CD8-positive, alpha-beta memory T cell (primary cell): ENCODE measurements around the gene EHMT2. TPM values are rescaled to one million over a fixed set of nuclear protein-coding genes. Genes with fewer than 3 reads are reported as not detected.
A peak's percentile ranks its signal among the peaks of the same experiment; 100 is the strongest.

Source experiments
- CTCF ChIA-PET: fragments of 350-600 bp; sonication (Branson Sonifier 250); formaldehyde crosslinking; loops from one replicate; lab custom pipeline; 2021; ENCODE audit warnings: antibody characterized with exemption; lab: Charles Lee
- POLR2A ChIA-PET: fragments of 350-600 bp; sonication (Branson Sonifier 250); formaldehyde crosslinking; loops from one replicate; lab custom pipeline; 2021; ENCODE audit warnings: antibody characterized with exemption; lab: Charles Lee
- DNase-seq, 5 donors: peaks; one replicate each; pipeline versions ENCODE4 v3.0.0 to v3.0.0-alpha.2; 2020 to 2022; ENCODE audit warnings: mixed read lengths in 1 of 5
- H3K27ac ChIP-seq: one replicate; pipeline ENCODE4 v1.7.0; 2013; ENCODE audit warnings: low read depth, mild to moderate bottlenecking, low read length, moderate library complexity
- H3K27me3 ChIP-seq: 2 replicates; pipeline ENCODE4 v1.7.0; 2013; ENCODE audit warnings: low read length, mild to moderate bottlenecking; ENCODE audit not compliant: insufficient read depth, poor library complexity, severe bottlenecking
- H3K36me3 ChIP-seq: 2 replicates; pipeline ENCODE4 v1.7.0; 2013; ENCODE audit warnings: mild to moderate bottlenecking, low read length, moderate library complexity; ENCODE audit not compliant: insufficient read depth
- H3K4me1 ChIP-seq: 2 replicates; pipeline ENCODE4 v1.7.0; 2013; ENCODE audit warnings: mild to moderate bottlenecking, low read length, moderate library complexity; ENCODE audit not compliant: insufficient read depth
- H3K4me3 ChIP-seq: 2 replicates; pipeline ENCODE4 v1.7.0; 2013; ENCODE audit warnings: mild to moderate bottlenecking, low read length
- H3K9me3 ChIP-seq: 2 replicates; pipeline ENCODE4 v1.7.0; 2013; ENCODE audit warnings: mild to moderate bottlenecking, low read length
- H3K27ac Mint-ChIP-seq, 8 donors: one replicate each; pipeline ENCODE4 v1.8.0; 2020 to 2021; ENCODE audit warnings: mixed read lengths in 8 of 8, mild to moderate bottlenecking in 6 of 8, inconsistent platforms in 3 of 8, moderate library complexity in 3 of 8
- H3K27me3 Mint-ChIP-seq, 2 donors: one replicate each; pipeline ENCODE4 v1.8.0; 2020 to 2021; ENCODE audit warnings: mixed read lengths in 2 of 2, mild to moderate bottlenecking in 1 of 2, moderate library complexity in 1 of 2
- H3K36me3 Mint-ChIP-seq, 3 donors: one replicate each; pipeline ENCODE4 v1.8.0; 2020 to 2021; ENCODE audit warnings: mixed read lengths in 3 of 3, inconsistent platforms in 1 of 3, mild to moderate bottlenecking in 1 of 3
- H3K4me1 Mint-ChIP-seq, 3 donors: one replicate each; pipeline ENCODE4 v1.8.0; 2020 to 2021; ENCODE audit warnings: mixed read lengths in 3 of 3, inconsistent platforms in 1 of 3, mild to moderate bottlenecking in 1 of 3
- H3K4me3 Mint-ChIP-seq, 7 donors: one replicate each; pipeline ENCODE4 v1.8.0; 2020 to 2021; ENCODE audit warnings: mixed read lengths in 7 of 7, mild to moderate bottlenecking in 6 of 7, moderate library complexity in 4 of 7, inconsistent platforms in 2 of 7
- H3K9me3 Mint-ChIP-seq, 5 donors: one replicate each; pipeline ENCODE4 v1.8.0; 2020 to 2022; ENCODE audit warnings: mixed read lengths in 5 of 5, mild to moderate bottlenecking in 3 of 5, moderate library complexity in 2 of 5, inconsistent platforms in 1 of 5
- polyA plus RNA-seq: library from polyadenylated mRNA; unstranded; fragments of 300-500 nt; fragmentation: Illumina TruSeq; gene quantifications from one replicate; pipeline ENCODE4 v1.2.3, GENCODE V29; 2021
- total RNA-seq, 2 experiments: library from RNA; stranded (reverse); gene quantifications; one replicate each; pipeline ENCODE4 v1.2.3, GENCODE V29; 2021

Gene EHMT2
- total and polyA plus RNA-seq, 3 experiments from 2014 or later, result 51.6 to 72.4 (median 71.6) TPM

DNA sequence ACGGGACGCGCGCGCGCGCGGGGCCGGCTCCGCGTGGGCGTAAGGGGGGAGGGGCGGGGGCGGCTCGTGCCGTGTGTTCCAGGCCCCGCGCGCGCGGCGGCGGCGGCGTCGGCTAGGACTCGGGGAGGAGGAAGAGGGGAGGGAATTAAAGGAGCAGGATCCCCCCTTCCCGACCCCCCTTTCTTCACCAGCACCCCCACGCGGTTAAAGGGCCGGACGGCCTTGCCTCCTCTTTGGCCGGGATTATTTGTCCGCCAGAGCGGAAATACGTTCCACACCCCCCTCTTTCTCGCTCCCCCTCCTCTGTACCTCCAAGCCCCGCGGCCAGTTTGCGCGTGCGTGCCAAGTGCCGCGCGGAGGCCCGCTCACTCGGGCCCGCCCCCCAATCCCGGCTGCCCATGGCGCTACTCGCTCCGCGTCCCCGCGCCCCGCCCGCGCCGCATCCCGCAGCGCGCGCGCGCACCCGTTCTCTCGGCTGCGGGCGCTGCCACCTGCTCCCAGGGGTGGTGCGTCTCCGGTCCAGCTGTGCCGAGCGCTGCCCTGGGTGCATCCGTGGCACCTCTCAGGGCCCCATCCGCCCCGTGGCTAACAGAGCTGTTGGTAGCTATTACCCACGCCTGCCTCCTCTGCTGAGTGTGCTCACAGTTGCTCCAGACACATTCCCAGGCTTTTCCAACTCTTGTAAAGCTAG lies 4.6 kb upstream of the EHMT2 start, which contains the start of gene ZBTB12:
Gene ZBTB12, minus strand, starts transcription at position 134 of the 691 bp plus-strand sequence. CDS start 781 bp downstream, outside the sequence.
- ChIA-PET POLR2A (interaction anchor here (0.6 to 1.3 kb wide), 5 partner anchors 40 to 325 kb away, joined by 3 to 6 read pairs (median 4); partner anchors contain the start of genes LSM2, NELFE, NEU1 and SKIC2), CTCF (interaction anchor here (1.0 to 1.4 kb wide), 2 partner anchors 18 to 50 kb away, joined by 3 to 4 read pairs; no protein-coding TSS in a partner anchor)
- peak within 1 kb of the TSS; percentile 74 to 92 (median 89) for H3K4me3 Mint-ChIP-seq
- H3K36me3 Mint-ChIP-seq, result peaks cover 0 to 10% (median 0%) of the 10 kb centered on the region in 3 donors
- H3K27me3 ChIP-seq, result no peaks in the 10 kb centered on the region
- peaks cover 32% of the 10 kb centered on the region for H3K4me1 ChIP-seq
- no peaks in the 10 kb centered on the region for H3K36me3 ChIP-seq
- H3K27ac Mint-ChIP-seq, result peak within 1 kb of the TSS; percentile 78 to 96 (median 90)
- H3K27me3 Mint-ChIP-seq, result peaks cover 0 to 4% of the 10 kb centered on the region in 2 donors
- H3K9me3 ChIP-seq, result no peaks in the 10 kb centered on the region
- no peaks in the 10 kb centered on the region for H3K9me3 Mint-ChIP-seq
- peak; percentile 78 to 91 (median 84) for DNase-seq
- H3K4me1 Mint-ChIP-seq, result peaks cover 24 to 39% (median 32%) of the 10 kb centered on the region in 3 donors
- peak within 1 kb of the TSS; percentile 82 for H3K4me3 ChIP-seq
- peak within 1 kb of the TSS; percentile 57 for H3K27ac ChIP-seq

DNA sequence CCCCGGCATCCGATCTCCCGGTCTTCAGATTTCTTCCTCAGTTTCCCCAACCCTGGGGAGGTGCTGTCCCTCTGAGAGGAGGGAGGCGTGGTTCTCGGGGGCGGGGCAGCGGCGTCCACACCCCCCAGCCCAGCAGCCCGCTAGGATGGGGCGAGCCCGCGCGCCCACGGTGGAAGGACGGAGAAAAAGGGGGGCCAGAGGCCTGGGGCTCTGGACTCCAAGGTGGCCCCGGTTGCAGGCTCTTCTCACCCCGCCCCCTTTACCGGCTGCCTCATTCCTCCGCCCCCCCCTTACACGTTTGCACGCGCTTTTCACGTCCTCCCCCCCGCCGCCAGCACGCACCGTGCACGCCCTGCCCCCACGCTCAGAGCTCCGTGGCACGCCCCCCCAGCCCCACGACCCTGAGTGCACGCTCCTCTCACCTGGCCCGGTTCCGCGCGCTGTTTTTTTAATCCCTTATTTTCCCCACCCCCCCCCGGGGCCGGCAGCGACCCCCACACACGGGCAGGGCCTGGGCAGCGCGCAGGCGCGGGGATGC lies 4.0 kb upstream of the EHMT2 start:
- H3K4me1 Mint-ChIP-seq, result peaks cover 26 to 41% (median 34%) of the 10 kb centered on the region in 3 donors
- peaks cover 36% of the 10 kb centered on the region for H3K4me1 ChIP-seq
- H3K27ac ChIP-seq, result peak overlapping the region; percentile 57
- no peaks in the 10 kb centered on the region for H3K9me3 ChIP-seq
- ChIA-PET CTCF (no interaction called here), POLR2A (interaction anchor here (0.6 to 1.3 kb wide), 2 partner anchors 39 to 72 kb away, joined by 4 to 6 read pairs; partner anchors contain the start of gene NEU1)
- no peaks in the 10 kb centered on the region for H3K36me3 ChIP-seq
- DNase-seq, result peak; percentile 55 to 83 (median 62)
- peaks cover 0 to 12% (median 0%) of the 10 kb centered on the region in 3 donors for H3K36me3 Mint-ChIP-seq
- peaks cover 0 to 3% of the 10 kb centered on the region in 2 donors for H3K27me3 Mint-ChIP-seq
- peak overlapping the region in 4 of 8 donors; percentile 43 to 86 (median 78) for H3K27ac Mint-ChIP-seq
- H3K4me3 ChIP-seq, result peak overlapping the region; percentile 34
- H3K4me3 Mint-ChIP-seq, result peak overlapping the region; percentile 59 to 89 (median 70)
- no peaks in the 10 kb centered on the region for H3K9me3 Mint-ChIP-seq
- H3K27me3 ChIP-seq, result no peaks in the 10 kb centered on the region

GRCh38 chr6:31900917-31901414 lies 3.5 kb upstream of the EHMT2 start:
- H3K4me1 ChIP-seq, result peaks cover 41% of the 10 kb centered on the region
- no peak overlapping the region for H3K27ac ChIP-seq
- peak overlapping the region; percentile 34 for H3K4me3 ChIP-seq
- Mint-ChIP-seq H3K27ac (peak overlapping the region in 2 of 8 donors; percentile 63 to 86), H3K4me3 (peak overlapping the region; percentile 59 to 89 (median 70)), H3K9me3 (no peaks in the 10 kb centered on the region), H3K4me1 (peaks cover 29 to 47% (median 40%) of the 10 kb centered on the region in 3 donors), H3K36me3 (peaks cover 0 to 16% (median 0%) of the 10 kb centered on the region in 3 donors), H3K27me3 (no peaks in the 10 kb centered on the region)
- H3K36me3 ChIP-seq, result no peaks in the 10 kb centered on the region
- no peak for DNase-seq
- H3K27me3 ChIP-seq, result no peaks in the 10 kb centered on the region
- ChIA-PET CTCF (no interaction called here), POLR2A (interaction anchor here (0.5 kb wide), 1 partner anchor 348 kb away, joined by 4 read pairs; no protein-coding TSS in a partner anchor)
- no peaks in the 10 kb centered on the region for H3K9me3 ChIP-seq

DNA sequence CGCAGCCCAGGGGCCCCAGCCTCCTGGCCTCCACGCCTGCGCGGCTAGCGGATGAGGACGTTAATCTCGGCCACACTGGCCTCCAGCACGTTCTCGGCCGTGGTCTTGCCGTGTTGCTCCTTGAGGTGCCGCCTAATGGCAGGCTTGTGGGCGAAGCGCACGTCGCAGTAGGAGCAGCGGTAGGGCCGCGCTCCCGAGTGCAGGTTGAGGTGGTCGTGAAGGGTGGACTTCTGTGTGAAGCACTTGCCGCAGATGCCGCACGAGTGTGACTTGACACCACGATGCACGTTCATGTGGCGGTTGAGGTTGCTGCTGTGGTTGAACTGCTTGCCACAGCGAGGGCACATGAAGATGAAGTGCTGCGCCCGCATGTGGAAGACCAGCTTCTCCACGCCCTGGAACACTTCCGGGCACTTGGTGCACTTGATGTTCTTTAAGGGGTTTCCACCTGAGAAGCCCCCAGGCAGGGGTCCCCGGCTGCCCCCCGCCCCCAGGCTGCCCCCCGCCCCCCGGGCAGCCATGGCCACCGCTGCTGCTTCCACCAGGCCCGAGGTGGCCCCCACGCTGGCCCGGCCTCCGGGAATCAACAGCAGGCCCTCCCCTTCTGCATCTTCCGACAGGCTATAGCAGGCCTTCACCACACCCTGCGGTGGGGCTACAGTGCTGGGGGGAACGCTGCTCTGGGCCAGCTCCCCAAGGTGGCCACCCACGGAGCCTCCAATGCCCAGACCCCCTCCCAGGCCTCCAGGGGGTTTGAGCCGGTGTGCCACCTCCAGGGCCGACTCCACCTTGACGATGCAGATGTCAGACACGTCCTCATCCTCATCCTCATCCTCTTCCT lies 2.6 kb upstream of the EHMT2 start:
- no peaks in the 10 kb centered on the region for H3K9me3 Mint-ChIP-seq
- Histone ChIP-seq H3K27me3 (no peaks in the 10 kb centered on the region), H3K9me3 (no peaks in the 10 kb centered on the region), H3K27ac (no peak overlapping the region), H3K4me3 (no peak overlapping the region), H3K4me1 (peaks cover 41% of the 10 kb centered on the region), H3K36me3 (no peaks in the 10 kb centered on the region)
- DNase-seq, result peak in 2 of 5 donors; percentile 11 to 12
- no peaks in the 10 kb centered on the region for H3K27me3 Mint-ChIP-seq
- H3K27ac Mint-ChIP-seq, result peak overlapping the region in 5 of 8 donors; percentile 8 to 98 (median 92)
- peaks cover 0 to 23% (median 2%) of the 10 kb centered on the region in 3 donors for H3K36me3 Mint-ChIP-seq
- H3K4me3 Mint-ChIP-seq, result peak overlapping the region in 5 of 7 donors; percentile 34 to 98 (median 84)
- ChIA-PET POLR2A (interaction anchor here (0.5 kb wide), 1 partner anchor 347 kb away, joined by 4 read pairs; no protein-coding TSS in a partner anchor), CTCF (no interaction called here)
- peaks cover 32 to 52% (median 44%) of the 10 kb centered on the region in 3 donors for H3K4me1 Mint-ChIP-seq

DNA sequence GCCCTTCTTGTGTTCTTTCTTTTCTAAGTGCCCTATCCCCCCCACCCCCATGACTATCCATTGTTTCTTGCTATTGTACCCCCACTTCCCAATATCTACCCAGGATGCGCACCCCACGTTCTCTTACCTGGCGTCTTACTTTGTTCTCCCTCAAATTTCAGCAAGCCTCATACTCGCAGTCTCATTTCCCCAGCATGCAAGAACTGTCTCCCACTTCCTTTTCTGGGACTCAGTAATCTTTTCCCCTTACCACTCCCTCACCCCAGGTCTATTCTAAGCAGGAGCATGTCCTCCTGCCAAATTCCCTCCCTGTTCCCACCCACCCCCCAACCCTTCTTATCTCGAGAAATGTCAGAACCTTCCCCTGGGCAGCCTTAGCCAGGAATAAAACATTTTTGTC lies 1.7 kb upstream of the EHMT2 start:
- Histone ChIP-seq H3K36me3 (no peaks in the 10 kb centered on the region), H3K9me3 (no peaks in the 10 kb centered on the region), H3K27me3 (no peaks in the 10 kb centered on the region), H3K4me3 (no peak overlapping the region), H3K4me1 (peaks cover 41% of the 10 kb centered on the region), H3K27ac (no peak overlapping the region)
- H3K27ac Mint-ChIP-seq, result peak overlapping the region; percentile 9 to 98 (median 82)
- no peaks in the 10 kb centered on the region for H3K27me3 Mint-ChIP-seq
- peaks cover 0 to 30% (median 2%) of the 10 kb centered on the region in 3 donors for H3K36me3 Mint-ChIP-seq
- ChIA-PET POLR2A (no interaction called here), CTCF (interaction anchor here (1.8 kb wide), 1 partner anchor 11 kb away, joined by 11 read pairs; no protein-coding TSS in a partner anchor)
- peaks cover 32 to 52% (median 44%) of the 10 kb centered on the region in 3 donors for H3K4me1 Mint-ChIP-seq
- peak overlapping the region; percentile 49 to 99 (median 71) for H3K4me3 Mint-ChIP-seq
- H3K9me3 Mint-ChIP-seq, result no peaks in the 10 kb centered on the region
- DNase-seq, result no peak

DNA sequence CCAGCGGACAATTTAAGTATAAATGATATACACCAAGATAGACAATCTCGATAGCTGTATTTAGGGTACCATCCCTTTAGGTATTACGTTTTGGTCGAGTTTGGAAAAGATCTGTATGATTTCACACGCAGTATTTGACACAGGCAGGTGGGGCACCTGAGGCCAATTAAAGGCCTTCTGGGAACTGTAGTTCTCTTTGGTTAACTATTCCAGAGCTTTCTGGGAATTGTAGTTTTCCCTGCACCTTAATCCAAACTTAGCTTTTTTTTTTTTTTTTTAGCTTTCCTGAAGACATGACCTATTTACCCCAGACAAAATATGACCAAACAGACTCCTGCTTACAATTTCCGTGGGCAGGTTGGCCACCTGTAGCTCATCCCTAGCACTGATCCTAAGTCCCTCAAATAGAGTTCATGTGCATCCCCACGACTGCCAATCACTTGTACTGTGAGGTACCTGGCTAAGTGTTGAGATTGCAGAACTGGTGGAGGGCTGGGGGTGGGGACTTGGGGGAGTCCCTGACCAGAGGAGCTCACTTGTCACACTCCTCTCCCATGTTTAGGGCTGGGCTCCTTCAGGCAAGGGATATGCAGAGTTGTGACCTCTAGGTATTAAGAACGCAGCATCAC lies 999 bp upstream of the EHMT2 start:
- H3K4me1 Mint-ChIP-seq, result peaks cover 30 to 52% (median 44%) of the 10 kb centered on the region in 3 donors
- H3K9me3 Mint-ChIP-seq, result no peaks in the 10 kb centered on the region
- no peaks in the 10 kb centered on the region for H3K9me3 ChIP-seq
- H3K4me1 ChIP-seq, result peaks cover 41% of the 10 kb centered on the region
- peak overlapping the region; percentile 91 to 99 (median 97) for H3K4me3 Mint-ChIP-seq
- H3K4me3 ChIP-seq, result peak overlapping the region; percentile 94
- ChIA-PET CTCF (interaction anchor here (0.7 to 2.4 kb wide), 7 partner anchors 10 to 312 kb away, joined by 3 to 11 read pairs (median 5); partner anchors contain the start of genes LST1 and SKIC2), POLR2A (interaction anchor here (0.6 to 1.9 kb wide), 9 partner anchors 11 to 1675 kb away, joined by 4 to 13 read pairs (median 6); partner anchors contain the start of gene NEU1)
- peaks cover 2% of the 10 kb centered on the region for H3K36me3 ChIP-seq
- peak overlapping the region; percentile 82 for H3K27ac ChIP-seq
- no peaks in the 10 kb centered on the region for H3K27me3 Mint-ChIP-seq
- peak in 2 of 5 donors; percentile 58 to 70 for DNase-seq
- peaks cover 0 to 34% (median 4%) of the 10 kb centered on the region in 3 donors for H3K36me3 Mint-ChIP-seq
- H3K27me3 ChIP-seq, result no peaks in the 10 kb centered on the region
- peak overlapping the region; percentile 92 to 98 (median 95) for H3K27ac Mint-ChIP-seq
